ENCODE data around the gene SLCO3A1.

Gene SLCO3A1

DNA sequence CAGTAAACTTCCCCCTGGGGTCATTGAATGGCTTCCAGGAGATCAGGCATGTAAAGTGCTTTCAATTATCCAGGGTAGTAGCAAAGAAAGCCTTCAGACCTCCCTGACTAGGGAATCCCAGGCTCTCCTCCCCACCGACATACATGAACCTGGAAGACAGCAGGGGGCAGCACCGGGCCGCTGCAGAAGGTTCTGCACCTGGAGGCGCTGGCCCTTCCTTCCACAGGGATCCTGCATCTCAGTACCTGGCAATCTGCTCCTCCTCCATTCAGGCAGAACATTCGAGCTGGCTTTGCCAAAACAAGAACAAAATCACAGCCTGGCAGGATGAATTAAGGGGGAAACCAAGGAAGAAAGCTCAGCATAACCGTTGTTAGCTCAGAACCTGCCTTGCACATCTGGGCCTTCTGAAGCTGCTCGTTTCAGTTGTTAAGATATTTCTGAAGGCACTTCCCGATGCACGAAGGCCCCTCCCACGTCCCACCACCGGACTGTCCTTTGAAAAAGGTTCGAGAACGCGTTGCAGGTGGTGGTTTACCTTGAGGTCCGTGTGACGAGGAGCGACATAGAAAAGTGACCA lies 237.7 kb downstream of the SLCO3A1 start:
- Histone ChIP-seq H2BK120ac (ENCODE audit: low read depth, low read length) (no peak overlapping the region), H3K36me3 (ENCODE audit: control insufficient read depth, insufficient read depth, low read length) (no peaks in the 10 kb centered on the region), H3K27ac (ENCODE audit: low read depth, low read length) (no peak overlapping the region), H3K4me1 (ENCODE audit: control insufficient read depth, low read depth, low read length) (no peaks in the 10 kb centered on the region), H3K18ac (ENCODE audit: low read length) (no peak overlapping the region), H2AK5ac (ENCODE audit: low read length) (no peak overlapping the region), H3K79me2 (ENCODE audit: control insufficient read depth, insufficient read depth, low read length) (no peaks in the 10 kb centered on the region), H2BK15ac (replicated peaks; ENCODE audit: low read depth) (no peak overlapping the region), H3K4me3 (ENCODE audit: low read length) (no peak overlapping the region), H3K4ac (ENCODE audit: low read depth, low read length) (no peak overlapping the region), H2BK5ac (ENCODE audit: low read length) (no peak overlapping the region), H3K79me1 (ENCODE audit: low read length) (no peaks in the 10 kb centered on the region), H4K8ac (ENCODE audit: low read depth, low read length) (no peak overlapping the region), H4K5ac (ENCODE audit: low read length) (no peak overlapping the region), H3K4me2 (ENCODE audit: low read length) (no peak overlapping the region), H3K27me3 (ENCODE audit: insufficient read depth, low read length, poor library complexity) (no peaks in the 10 kb centered on the region), H3K23ac (ENCODE audit: low read length) (no peak overlapping the region), H3K9ac (ENCODE audit: low read length) (no peak overlapping the region), H3K56ac (ENCODE audit: low read length) (no peak overlapping the region)
- no CpG with 5 or more reads among the region's 17 CpGs for WGBS (ENCODE audit: extremely low coverage, insufficient coverage, low lambda C conversion rate)
- DNase-seq: peak; percentile 86

DNA sequence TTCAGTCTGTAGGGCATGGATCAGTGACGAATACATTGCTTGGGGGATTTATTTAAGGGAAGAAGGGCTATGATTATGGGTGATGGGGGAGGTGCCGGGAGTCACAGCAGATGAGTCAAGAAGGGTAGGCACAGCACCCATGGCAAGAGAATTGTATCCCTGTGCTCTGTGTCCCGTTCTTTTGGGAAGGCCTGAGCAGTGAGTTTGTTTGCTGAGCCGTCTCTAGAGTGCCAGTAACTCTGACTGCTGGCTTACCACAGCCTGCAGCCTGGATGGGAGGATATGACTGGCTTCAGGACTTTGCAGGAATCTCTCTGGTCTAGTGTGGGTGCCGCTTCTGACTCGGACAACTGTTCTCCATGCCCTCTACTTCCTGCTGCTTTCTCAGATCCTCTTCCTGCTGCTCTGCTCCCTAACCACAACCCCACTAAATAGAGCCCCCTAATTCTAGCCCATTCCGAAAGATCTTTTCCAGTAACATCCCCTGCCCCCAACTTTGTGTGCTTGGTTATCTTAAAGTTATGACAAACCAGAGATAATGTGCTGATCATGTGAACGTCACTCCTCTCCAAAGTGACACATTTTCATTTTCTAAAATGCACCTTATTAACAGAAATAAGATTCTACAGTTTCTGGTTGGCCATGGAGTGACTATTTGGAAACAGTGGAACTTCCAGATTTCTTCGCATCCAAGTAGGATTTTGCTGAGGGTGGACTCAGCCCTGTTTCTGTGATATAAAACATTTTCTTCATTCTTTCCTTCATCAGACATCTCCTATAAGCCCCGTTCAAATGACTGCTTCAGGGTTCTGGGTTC lies 239.0 kb downstream of the SLCO3A1 start:
- Histone ChIP-seq H3K4me1 (ENCODE audit: control insufficient read depth, low read depth, low read length) (no peaks in the 10 kb centered on the region), H3K4me3 (ENCODE audit: low read length) (no peak overlapping the region), H2BK120ac (ENCODE audit: low read depth, low read length) (no peak overlapping the region), H3K27ac (ENCODE audit: low read depth, low read length) (no peak overlapping the region), H3K56ac (ENCODE audit: low read length) (no peak overlapping the region), H3K4me2 (ENCODE audit: low read length) (no peak overlapping the region), H3K79me2 (ENCODE audit: control insufficient read depth, insufficient read depth, low read length) (no peaks in the 10 kb centered on the region), H2BK5ac (ENCODE audit: low read length) (no peak overlapping the region), H4K5ac (ENCODE audit: low read length) (no peak overlapping the region), H2BK15ac (replicated peaks; ENCODE audit: low read depth) (no peak overlapping the region), H3K27me3 (ENCODE audit: insufficient read depth, low read length, poor library complexity) (no peaks in the 10 kb centered on the region), H3K4ac (ENCODE audit: low read depth, low read length) (no peak overlapping the region), H3K79me1 (ENCODE audit: low read length) (no peaks in the 10 kb centered on the region), H3K9ac (ENCODE audit: low read length) (no peak overlapping the region), H2AK5ac (ENCODE audit: low read length) (no peak overlapping the region), H3K36me3 (ENCODE audit: control insufficient read depth, insufficient read depth, low read length) (no peaks in the 10 kb centered on the region), H3K23ac (ENCODE audit: low read length) (no peak overlapping the region), H4K8ac (ENCODE audit: low read depth, low read length) (no peak overlapping the region), H3K18ac (ENCODE audit: low read length) (no peak overlapping the region)
- no CpG with 5 or more reads among the region's 10 CpGs for WGBS (ENCODE audit: extremely low coverage, insufficient coverage, low lambda C conversion rate)
- DNase-seq: no peak

DNA sequence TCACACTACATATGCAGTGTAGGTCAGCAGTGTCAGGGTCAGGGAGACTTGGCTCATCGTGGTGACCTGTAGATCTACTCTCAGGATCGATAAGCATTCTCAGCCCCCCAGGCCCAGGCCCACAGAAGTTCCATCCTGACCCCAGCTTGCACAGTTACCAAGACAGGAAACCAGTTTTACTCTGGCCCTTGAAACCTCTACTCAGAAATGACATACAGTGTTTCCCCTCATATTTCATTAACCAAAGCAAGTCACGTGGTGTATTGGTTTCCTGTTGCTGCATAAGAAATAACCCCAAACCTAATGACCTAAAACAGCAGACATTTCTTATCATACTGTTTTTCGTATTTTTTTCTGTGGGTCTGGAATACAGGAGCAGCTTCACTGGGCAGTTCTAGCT lies 242.2 kb downstream of the SLCO3A1 start:
- H4K8ac ChIP-seq (ENCODE audit: low read depth, low read length): no peak overlapping the region
- no peaks in the 10 kb centered on the region for H3K27me3 ChIP-seq (ENCODE audit: insufficient read depth, low read length, poor library complexity)
- DNase-seq: no peak
- H3K4ac ChIP-seq (ENCODE audit: low read depth, low read length): no peak overlapping the region
- H3K18ac ChIP-seq (ENCODE audit: low read length): no peak overlapping the region
- no peaks in the 10 kb centered on the region for H3K79me1 ChIP-seq (ENCODE audit: low read length)
- H3K23ac ChIP-seq (ENCODE audit: low read length): no peak overlapping the region
- H3K36me3 ChIP-seq (ENCODE audit: control insufficient read depth, insufficient read depth, low read length): no peaks in the 10 kb centered on the region
- H4K5ac ChIP-seq (ENCODE audit: low read length): no peak overlapping the region
- no peaks in the 10 kb centered on the region for H3K79me2 ChIP-seq (ENCODE audit: control insufficient read depth, insufficient read depth, low read length)
- no peak overlapping the region for H2BK5ac ChIP-seq (ENCODE audit: low read length)
- H3K56ac ChIP-seq (ENCODE audit: low read length): no peak overlapping the region
- no CpG with 5 or more reads among the region's 4 CpGs for WGBS (ENCODE audit: extremely low coverage, insufficient coverage, low lambda C conversion rate)
- no peak overlapping the region for H3K9ac ChIP-seq (ENCODE audit: low read length)
- no peak overlapping the region for H3K27ac ChIP-seq (ENCODE audit: low read depth, low read length)
- no peak overlapping the region for H3K4me3 ChIP-seq (ENCODE audit: low read length)
- no peak overlapping the region for H3K4me2 ChIP-seq (ENCODE audit: low read length)
- H2AK5ac ChIP-seq (ENCODE audit: low read length): no peak overlapping the region
- no peaks in the 10 kb centered on the region for H3K4me1 ChIP-seq (ENCODE audit: control insufficient read depth, low read depth, low read length)
- H2BK15ac ChIP-seq (replicated peaks; ENCODE audit: low read depth): no peak overlapping the region
- H2BK120ac ChIP-seq (ENCODE audit: low read depth, low read length): no peak overlapping the region

DNA sequence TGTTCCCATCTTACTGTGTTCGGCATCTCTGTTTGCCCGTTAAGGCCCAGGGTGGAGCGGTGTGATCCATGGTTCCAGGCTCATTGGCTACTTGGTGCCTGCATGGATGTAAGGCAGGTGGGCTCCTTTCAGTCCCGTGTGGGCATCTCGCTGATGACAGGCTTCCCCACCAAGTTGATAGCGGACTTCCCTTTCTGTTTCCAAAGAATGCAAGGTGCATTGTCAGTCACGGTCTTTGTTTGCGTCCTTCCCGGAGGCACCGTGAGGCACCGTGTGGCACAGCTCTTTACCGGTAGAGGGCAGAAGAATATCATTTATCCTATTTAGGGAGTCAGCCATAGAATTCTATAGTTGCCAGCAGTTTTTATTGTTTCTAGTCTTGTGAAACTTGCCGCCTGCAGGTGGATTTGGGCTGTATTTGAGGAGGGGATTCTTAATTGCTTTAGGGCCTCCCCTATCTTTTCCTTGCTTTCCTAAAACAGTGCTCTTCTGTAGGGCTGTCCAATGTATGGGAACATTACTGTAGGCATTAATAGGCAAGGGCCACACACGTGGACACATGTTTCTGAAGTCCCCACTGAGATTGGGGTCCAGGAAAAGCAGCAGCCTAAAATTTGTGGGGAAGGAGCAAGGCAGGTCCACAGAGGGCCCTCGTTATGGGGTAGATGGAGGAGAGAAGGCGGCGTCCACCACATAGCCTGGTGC lies 244.1 kb downstream of the SLCO3A1 start:
- Histone ChIP-seq H3K9ac (ENCODE audit: low read length) (no peak overlapping the region), H2BK5ac (ENCODE audit: low read length) (no peak overlapping the region), H3K18ac (ENCODE audit: low read length) (no peak overlapping the region), H3K4me2 (ENCODE audit: low read length) (no peak overlapping the region), H3K56ac (ENCODE audit: low read length) (peak overlapping the region; percentile 53), H3K79me1 (ENCODE audit: low read length) (no peaks in the 10 kb centered on the region), H3K4ac (ENCODE audit: low read depth, low read length) (no peak overlapping the region), H3K4me1 (ENCODE audit: control insufficient read depth, low read depth, low read length) (no peaks in the 10 kb centered on the region), H2BK15ac (replicated peaks; ENCODE audit: low read depth) (no peak overlapping the region), H3K79me2 (ENCODE audit: control insufficient read depth, insufficient read depth, low read length) (no peaks in the 10 kb centered on the region), H2AK5ac (ENCODE audit: low read length) (no peak overlapping the region), H3K23ac (ENCODE audit: low read length) (no peak overlapping the region), H4K5ac (ENCODE audit: low read length) (no peak overlapping the region), H3K4me3 (ENCODE audit: low read length) (no peak overlapping the region), H3K36me3 (ENCODE audit: control insufficient read depth, insufficient read depth, low read length) (no peaks in the 10 kb centered on the region), H3K27ac (ENCODE audit: low read depth, low read length) (no peak overlapping the region), H3K27me3 (ENCODE audit: insufficient read depth, low read length, poor library complexity) (no peaks in the 10 kb centered on the region), H2BK120ac (ENCODE audit: low read depth, low read length) (no peak overlapping the region), H4K8ac (ENCODE audit: low read depth, low read length) (no peak overlapping the region)
- WGBS (ENCODE audit: extremely low coverage, insufficient coverage, low lambda C conversion rate): no CpG with 5 or more reads among the region's 17 CpGs
- DNase-seq: peak; percentile 84

DNA sequence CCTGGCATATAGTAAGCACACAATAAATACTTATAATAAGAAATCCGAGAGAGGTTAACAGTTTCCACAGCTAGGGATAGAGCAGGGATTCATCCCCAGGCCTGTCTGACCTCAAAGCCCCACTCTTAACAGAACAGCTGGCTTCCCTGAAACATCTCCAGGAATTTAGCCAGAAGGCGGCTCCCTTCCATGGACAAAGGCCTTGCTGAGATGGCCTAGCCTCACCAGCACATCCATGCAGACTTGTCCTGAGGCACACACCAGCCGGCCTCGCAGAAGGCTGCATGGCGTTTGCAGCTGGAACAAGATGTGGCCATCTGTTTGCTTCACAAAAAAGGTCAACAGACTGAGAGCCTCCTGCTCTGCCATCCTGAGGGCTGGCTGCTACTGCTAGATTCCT lies 245.4 kb downstream of the SLCO3A1 start:
- H3K18ac ChIP-seq (ENCODE audit: low read length): no peak overlapping the region
- H2BK120ac ChIP-seq (ENCODE audit: low read depth, low read length): no peak overlapping the region
- H3K79me1 ChIP-seq (ENCODE audit: low read length): no peaks in the 10 kb centered on the region
- no peak overlapping the region for H4K8ac ChIP-seq (ENCODE audit: low read depth, low read length)
- no peaks in the 10 kb centered on the region for H3K4me1 ChIP-seq (ENCODE audit: control insufficient read depth, low read depth, low read length)
- no peak overlapping the region for H3K9ac ChIP-seq (ENCODE audit: low read length)
- H3K36me3 ChIP-seq (ENCODE audit: control insufficient read depth, insufficient read depth, low read length): no peaks in the 10 kb centered on the region
- no peak overlapping the region for H3K23ac ChIP-seq (ENCODE audit: low read length)
- no peak overlapping the region for H3K4ac ChIP-seq (ENCODE audit: low read depth, low read length)
- no peaks in the 10 kb centered on the region for H3K79me2 ChIP-seq (ENCODE audit: control insufficient read depth, insufficient read depth, low read length)
- DNase-seq: peak; percentile 73
- no peaks in the 10 kb centered on the region for H3K27me3 ChIP-seq (ENCODE audit: insufficient read depth, low read length, poor library complexity)
- H3K4me3 ChIP-seq (ENCODE audit: low read length): no peak overlapping the region
- no peak overlapping the region for H3K27ac ChIP-seq (ENCODE audit: low read depth, low read length)
- no peak overlapping the region for H2BK15ac ChIP-seq (replicated peaks; ENCODE audit: low read depth)
- no CpG with 5 or more reads among the region's 5 CpGs for WGBS (ENCODE audit: extremely low coverage, insufficient coverage, low lambda C conversion rate)
- no peak overlapping the region for H2BK5ac ChIP-seq (ENCODE audit: low read length)
- no peak overlapping the region for H4K5ac ChIP-seq (ENCODE audit: low read length)
- H2AK5ac ChIP-seq (ENCODE audit: low read length): no peak overlapping the region
- H3K56ac ChIP-seq (ENCODE audit: low read length): no peak overlapping the region
- H3K4me2 ChIP-seq (ENCODE audit: low read length): no peak overlapping the region
